Gastrocnemius medialis (tissue), 4 donors: ENCODE results near the gene TMEM108. TPM values are rescaled to one million over a fixed set of nuclear protein-coding genes. Genes with fewer than 3 reads are reported as not detected.

Experiments used
- ATAC-seq, 2 donors: fragments of 150-250 bp; one replicate each; pipeline ENCODE4 v1.9.1; 2016
- DNase-seq, 2 donors: peaks; one replicate each; pipeline ENCODE4 v3.0.0-alpha.2; 2019
- H3K27ac ChIP-seq, 4 donors: fragments of 200-600 bp; sonication (generic); 1 replicate in 1 of 4; 2 replicates in 3 of 4; pipeline ENCODE4 v1.5.1; 2016 to 2018; ENCODE audit warnings: mild to moderate bottlenecking in 2 of 4, moderate library complexity in 1 of 4
- H3K27me3 ChIP-seq, 3 donors: fragments of 200-600 bp; sonication (generic) in 2 of 3; 1 replicate in 1 of 3; 2 replicates in 2 of 3; pipeline versions ENCODE4 v1.5.1 to v1.6.0; 2016 to 2019; ENCODE audit warnings: mild to moderate bottlenecking in 1 of 3, moderate library complexity in 1 of 3
- H3K36me3 ChIP-seq, 2 donors: fragments of 200-600 bp; sonication (generic) in 1 of 2; one replicate each; pipeline ENCODE4 v1.5.1; 2017 to 2018
- H3K4me1 ChIP-seq, 2 donors: fragments of 200-600 bp; sonication (generic) in 1 of 2; one replicate each; pipeline ENCODE4 v1.5.1; 2016 to 2017; ENCODE audit warnings: mild to moderate bottlenecking in 2 of 2
- H3K4me3 ChIP-seq, 4 donors: fragments of 200-600 bp; sonication (generic) in 3 of 4; 1 replicate in 1 of 4; 2 replicates in 3 of 4; pipeline ENCODE4 v1.5.1; 2016 to 2019; ENCODE audit warnings: mild to moderate bottlenecking in 2 of 4
- H3K9me3 ChIP-seq, 3 donors: fragments of 200-600 bp; sonication (generic) in 2 of 3; 1 replicate in 1 of 3; 2 replicates in 2 of 3; pipeline ENCODE4 v1.5.1; 2016 to 2019
- CTCF ChIP-seq, 5 experiments: fragments of 450-650 bp in 3 of 5; fragments of 200-600 bp in 2 of 5; sonication (generic) in 2 of 5; IDR thresholded peaks in 4 of 5; conservative IDR thresholded peaks in 1 of 5; 1 replicate in 4 of 5; 2 replicates in 1 of 5; pipeline ENCODE4 v1.5.1; 2016 to 2019; ENCODE audit warnings: antibody characterized with exemption in 5 of 5, mild to moderate bottlenecking in 3 of 5, moderate library complexity in 3 of 5
- POLR2A ChIP-seq, 2 donors: fragments of 450-650 bp; IDR thresholded peaks; one replicate each; pipeline ENCODE4 v1.6.1; 2017; ENCODE audit warnings: antibody characterized with exemption in 2 of 2, mild to moderate bottlenecking in 2 of 2, moderate library complexity in 2 of 2
- in situ Hi-C, 4 donors: fragments of 200-750 bp; cut with MboI; loops; one replicate each; pipeline versions ENCODE4 v1.15.0 to v1.8.0; 2017; ENCODE audit warnings: low sequenced_read_pairs in 4 of 4
- intact Hi-C: fragments of 100-400 bp; cut with DNase I; formaldehyde crosslinking; loops from one replicate; pipeline ENCODE4 v1.15.1; 2023; ENCODE audit warnings: low total_unique reads
- total RNA-seq, 4 donors: library from RNA; depleted of rRNA; stranded (reverse); fragments of >200 nt; gene quantifications; one replicate each; pipeline versions ENCODE4 v1.1.0 to v1.2.3, GENCODE V29; 2016

TMEM108 gene
- total RNA-seq, 4 donors from 2014 or later = 1.1 to 3.7 (median 2.4) TPM

DNA sequence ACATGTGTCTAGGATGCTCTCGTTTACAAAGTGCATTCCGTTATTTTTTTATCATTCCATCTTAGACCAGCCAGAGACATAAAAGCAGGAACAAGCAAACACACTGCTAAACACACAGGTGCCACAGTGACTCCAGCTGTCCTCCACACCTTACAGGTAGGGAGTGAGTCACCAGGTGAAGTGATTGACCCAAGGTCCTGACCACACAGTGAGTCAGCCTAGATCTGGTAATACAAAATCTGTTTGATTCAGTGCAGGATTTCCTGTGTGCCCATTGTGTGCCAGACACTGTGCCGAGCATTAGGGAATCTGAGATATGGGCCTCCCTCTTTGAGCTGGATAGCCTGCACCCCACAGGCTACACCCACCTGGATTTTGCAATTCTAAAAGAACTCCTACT, 345.0 kb downstream of the TMEM108 start:
- DNase-seq = no peak
- intact Hi-C loops = no loop called here

GRCh38 chr3:133383741-133384140, 345.6 kb downstream of the TMEM108 start:
- TF ChIP-seq CTCF (IDR thresholded peaks at IDR 0.05 in 4 of 5, conservative IDR thresholded peaks at IDR 0.05 in 1 of 5) (no peak), POLR2A (IDR thresholded peaks at IDR 0.05) (no peak)
- intact Hi-C loops (loop anchor here (1.0 kb wide), 2 partner anchors 342 to 652 kb away; no protein-coding TSS in a partner anchor), in situ Hi-C loops (loop anchor here (5.0 to 25.0 kb wide), 4 partner anchors 339 to 656 kb away; partner anchors contain the start of gene TMEM108 (in 2 of the 4))
- DNase-seq (no peak), ATAC-seq (no peak)
- peaks cover 6 to 23% of the 10 kb centered on the region in 2 donors for H3K4me1 ChIP-seq
- no peak overlapping the region for H3K4me3 ChIP-seq
- H3K27ac ChIP-seq = no peak overlapping the region
- no peaks in the 10 kb centered on the region for H3K36me3 ChIP-seq
- no peaks in the 10 kb centered on the region for H3K9me3 ChIP-seq
- H3K27me3 ChIP-seq = no peaks in the 10 kb centered on the region

More for the DNA sequence above, 345.0 kb downstream of the TMEM108 start:
- Histone ChIP-seq H3K27ac (no peak overlapping the region), H3K27me3 (no peaks in the 10 kb centered on the region), H3K36me3 (no peaks in the 10 kb centered on the region), H3K9me3 (no peaks in the 10 kb centered on the region), H3K4me1 (peaks cover 6 to 23% of the 10 kb centered on the region in 2 donors), H3K4me3 (no peak overlapping the region)
- TF ChIP-seq POLR2A (IDR thresholded peaks at IDR 0.05) (no peak), CTCF (IDR thresholded peaks at IDR 0.05 in 4 of 5, conservative IDR thresholded peaks at IDR 0.05 in 1 of 5) (no peak)
- in situ Hi-C loops = loop anchor here (5.0 to 25.0 kb wide), 4 partner anchors 338 to 656 kb away; partner anchors contain the start of gene TMEM108 (in 2 of the 4)
- no peak for ATAC-seq

GRCh38 chr3:133384331-133385027, 346.3 kb downstream of the TMEM108 start:
- Histone ChIP-seq H3K27me3 (no peaks in the 10 kb centered on the region), H3K27ac (no peak overlapping the region), H3K9me3 (no peaks in the 10 kb centered on the region), H3K36me3 (no peaks in the 10 kb centered on the region), H3K4me1 (peaks cover 6 to 23% of the 10 kb centered on the region in 2 donors), H3K4me3 (no peak overlapping the region)
- intact Hi-C loops = loop anchor here (1.0 kb wide), 2 partner anchors 343 to 653 kb away; no protein-coding TSS in a partner anchor
- TF ChIP-seq POLR2A (IDR thresholded peaks at IDR 0.05) (no peak), CTCF (IDR thresholded peaks at IDR 0.05 in 4 of 5, conservative IDR thresholded peaks at IDR 0.05 in 1 of 5) (peak; percentile 62 to 89 (median 81))
- ATAC-seq (peak; percentile 81 to 86), DNase-seq (peak in 1 of 2 donors; percentile 35)
- in situ Hi-C loops = loop anchor here (5.0 to 25.0 kb wide), 4 partner anchors 340 to 657 kb away; partner anchors contain the start of gene TMEM108 (in 2 of the 4)

GRCh38 chr3:133386876-133387275, 348.7 kb downstream of the TMEM108 start:
- no peaks in the 10 kb centered on the region for H3K27me3 ChIP-seq
- TF ChIP-seq CTCF (IDR thresholded peaks at IDR 0.05 in 4 of 5, conservative IDR thresholded peaks at IDR 0.05 in 1 of 5) (no peak), POLR2A (IDR thresholded peaks at IDR 0.05) (no peak)
- H3K36me3 ChIP-seq = no peaks in the 10 kb centered on the region
- intact Hi-C loops = no loop called here
- ATAC-seq (no peak), DNase-seq (no peak)
- no peaks in the 10 kb centered on the region for H3K9me3 ChIP-seq
- H3K27ac ChIP-seq = no peak overlapping the region
- H3K4me3 ChIP-seq = no peak overlapping the region
- peaks cover 6 to 23% of the 10 kb centered on the region in 2 donors for H3K4me1 ChIP-seq
- in situ Hi-C loops = loop anchor here in 3 of 4 donors (5.0 to 25.0 kb wide), 3 partner anchors 342 to 660 kb away; partner anchors contain the start of gene TMEM108 (in 2 of the 3)
